HG02870 (cell line): ENCODE measurements around the gene OR51E2.
"Not testable (repeated sequence)": the region's sequence is repeated elsewhere in the genome, so short reads cannot be mapped to it uniquely, and the experiment has no call there.

Source experiments
- ATAC-seq: cut with Tn5 transposase; IDR thresholded peaks from one replicate; pipeline ENCODE4 v1.9.1; 2021; ENCODE audit warnings: mild to moderate bottlenecking, moderate library complexity; ENCODE audit not compliant: unreplicated experiment

OR51E2 gene, protein sequence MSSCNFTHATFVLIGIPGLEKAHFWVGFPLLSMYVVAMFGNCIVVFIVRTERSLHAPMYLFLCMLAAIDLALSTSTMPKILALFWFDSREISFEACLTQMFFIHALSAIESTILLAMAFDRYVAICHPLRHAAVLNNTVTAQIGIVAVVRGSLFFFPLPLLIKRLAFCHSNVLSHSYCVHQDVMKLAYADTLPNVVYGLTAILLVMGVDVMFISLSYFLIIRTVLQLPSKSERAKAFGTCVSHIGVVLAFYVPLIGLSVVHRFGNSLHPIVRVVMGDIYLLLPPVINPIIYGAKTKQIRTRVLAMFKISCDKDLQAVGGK

DNA sequence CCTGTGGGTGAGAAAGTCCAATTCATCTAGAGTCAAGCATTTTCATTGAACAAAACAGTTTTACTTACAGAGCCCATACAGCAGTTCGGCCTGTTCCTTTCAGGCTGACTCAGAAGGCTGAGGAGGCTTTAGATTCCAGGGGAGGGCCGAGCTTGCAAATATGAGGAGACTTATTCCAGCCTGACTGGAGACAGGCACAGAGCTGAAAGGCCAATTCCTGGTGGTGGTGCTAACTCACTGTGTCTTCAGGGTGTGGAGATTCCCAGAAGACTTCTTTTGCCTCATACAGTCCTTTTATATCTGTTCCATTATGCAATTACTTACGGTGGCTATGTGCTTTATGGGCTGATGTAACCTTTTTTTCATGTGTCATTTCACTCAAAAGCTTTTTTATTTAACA is at the start of gene OR51E2:
Gene OR51E2, minus strand, starts transcription at position 269 of the 400 bp plus-strand sequence. CDS start 15,142 bp downstream, outside the sequence.
- no peak for ATAC-seq

DNA sequence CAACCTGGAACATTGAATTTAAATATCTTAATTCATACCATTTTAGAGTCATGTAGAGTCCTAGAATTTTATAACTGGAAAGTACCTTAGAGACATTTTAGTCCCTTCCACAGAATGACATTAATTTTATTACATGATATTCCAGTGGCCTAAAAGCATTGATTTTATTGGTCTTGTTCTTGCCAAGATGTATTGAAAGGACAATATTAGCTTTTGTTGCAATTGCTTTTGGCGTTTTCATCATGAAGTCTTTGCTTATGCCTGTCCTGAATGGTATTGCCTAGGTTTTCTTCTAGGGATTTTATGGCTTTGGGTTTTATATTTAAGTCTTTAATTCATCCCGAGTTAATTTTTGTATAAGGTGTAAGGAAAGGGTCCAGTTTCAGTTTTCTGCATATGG is 43.1 kb upstream of the OR51E2 start:
- no peak for ATAC-seq

DNA sequence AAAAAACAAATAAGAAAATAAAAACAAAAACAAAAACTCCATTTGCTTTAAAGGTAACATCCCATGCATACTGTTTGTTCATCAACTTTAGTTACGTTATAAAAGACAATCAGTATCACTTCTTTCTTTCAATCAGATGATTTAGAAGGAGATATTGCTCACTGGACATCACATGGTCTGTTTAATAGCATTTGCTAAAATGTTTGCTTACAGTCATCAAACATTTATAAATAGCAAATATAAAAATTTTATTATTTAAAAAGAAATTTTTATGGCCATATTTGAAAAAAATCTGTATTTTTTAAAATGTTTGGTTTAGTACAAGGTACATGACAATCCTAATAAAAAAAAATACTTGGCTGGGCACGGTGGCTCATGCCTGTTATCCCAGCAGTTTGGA is 29.5 kb upstream of the OR51E2 start:
- no peak for ATAC-seq

DNA sequence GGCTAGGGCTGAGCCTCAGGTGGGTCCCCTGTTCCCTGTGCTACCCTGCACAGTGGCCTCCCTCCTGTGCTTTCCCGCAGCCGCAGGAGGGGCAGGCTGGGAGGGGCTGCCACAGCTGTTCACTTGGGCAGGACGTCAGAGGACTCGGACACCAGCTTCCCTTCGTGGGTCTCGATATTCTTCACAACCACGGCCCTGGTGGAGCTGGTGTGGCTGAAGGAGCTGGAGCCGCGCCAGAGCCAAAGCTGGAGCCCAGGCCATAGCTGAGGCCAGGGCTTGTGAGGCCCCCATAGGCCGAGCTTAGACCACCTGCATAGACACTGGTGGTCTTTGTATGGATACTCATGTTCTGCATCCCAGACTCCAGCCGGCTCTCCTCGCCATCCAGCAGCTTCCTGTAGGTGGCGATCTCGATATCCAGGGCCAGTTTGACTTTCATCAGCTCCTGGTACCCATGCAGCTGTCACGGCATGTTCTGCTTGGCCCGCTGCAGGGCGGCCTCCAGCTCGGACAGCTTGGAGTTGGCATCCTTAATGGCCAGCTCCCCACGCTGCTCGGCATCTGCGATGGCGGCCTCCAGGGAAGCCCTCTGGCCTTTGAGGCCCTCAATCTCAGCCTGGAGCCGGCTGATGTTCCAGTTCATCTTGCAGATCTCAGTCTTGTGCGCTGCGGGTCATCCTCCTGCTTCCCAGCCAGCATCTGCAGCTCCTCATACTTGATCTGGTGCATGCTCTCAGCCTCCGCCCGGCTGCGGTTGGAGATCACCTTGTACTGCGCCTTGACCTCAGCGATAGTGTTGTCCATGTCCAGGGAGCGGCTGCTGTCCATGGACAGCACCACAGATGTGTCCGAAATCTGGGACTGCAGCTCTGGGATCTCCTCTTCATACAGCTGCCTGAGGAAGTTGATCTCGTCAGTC is 25.2 kb upstream of the OR51E2 start:
- ATAC-seq = not testable (repeated sequence)

DNA sequence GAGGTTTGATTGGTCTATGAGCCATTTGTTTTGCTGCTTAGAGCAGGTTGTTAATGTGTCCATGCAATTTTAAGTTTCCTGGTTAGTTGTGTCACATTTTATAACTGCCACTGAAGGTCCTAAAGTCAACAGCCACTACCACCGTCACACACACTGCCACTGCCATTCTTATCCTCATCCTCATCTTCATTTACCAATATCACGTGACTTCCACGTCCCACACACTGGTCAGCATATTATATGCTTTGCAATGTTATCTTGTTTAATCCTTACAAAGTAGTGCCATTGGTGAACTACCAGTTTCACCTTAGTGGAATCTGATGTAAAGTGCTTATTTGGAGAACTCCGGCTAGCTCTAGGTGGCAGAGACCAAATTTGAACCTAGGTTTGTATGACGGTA is 16.6 kb upstream of the OR51E2 start:
- ATAC-seq = no peak

DNA sequence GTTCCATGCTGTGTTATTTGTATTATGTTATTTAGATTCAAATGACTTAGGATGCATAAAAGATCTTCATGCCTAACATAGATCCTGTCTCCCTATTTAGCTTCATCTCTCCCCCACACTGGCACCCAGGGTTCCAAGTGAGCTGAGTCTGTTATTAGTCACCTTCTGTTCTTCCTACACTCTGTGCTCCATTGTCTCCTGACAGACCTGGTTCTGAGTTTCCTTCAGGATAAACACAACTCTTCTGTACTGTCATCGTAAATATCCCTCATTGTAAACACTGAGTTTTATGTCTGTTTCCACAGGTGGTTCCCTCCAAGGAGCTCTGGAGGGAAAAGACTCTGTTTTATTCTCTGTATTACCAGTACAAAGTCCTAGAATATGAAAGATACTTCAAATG is 15.6 kb upstream of the OR51E2 start:
- ATAC-seq = no peak

DNA sequence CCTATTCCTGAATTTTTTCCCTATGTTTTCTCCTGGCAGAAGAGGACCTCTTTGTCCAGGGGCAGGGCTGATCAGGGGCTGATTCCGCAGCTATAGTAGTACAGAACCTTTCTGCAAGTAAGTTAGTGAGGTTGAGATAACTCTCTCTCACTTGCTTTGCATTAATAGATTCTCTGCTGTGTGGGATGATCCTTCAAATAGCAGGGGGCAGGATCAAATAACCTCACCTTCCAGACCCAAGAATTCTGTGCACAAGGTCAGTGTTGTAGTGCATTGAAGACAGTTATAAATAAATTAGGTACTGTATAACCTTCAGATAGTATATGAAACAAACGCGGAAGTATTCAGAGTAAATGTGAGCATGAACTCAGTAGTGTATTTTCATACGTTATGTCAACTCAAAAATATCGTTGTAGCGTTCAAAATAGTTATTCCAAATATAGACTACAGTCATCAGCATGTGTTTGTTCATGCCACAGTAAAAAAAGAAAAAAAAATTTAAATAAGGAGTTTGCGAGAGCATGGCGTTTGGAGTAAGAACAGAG is 7.2 kb upstream of the OR51E2 start:
- no peak for ATAC-seq

DNA sequence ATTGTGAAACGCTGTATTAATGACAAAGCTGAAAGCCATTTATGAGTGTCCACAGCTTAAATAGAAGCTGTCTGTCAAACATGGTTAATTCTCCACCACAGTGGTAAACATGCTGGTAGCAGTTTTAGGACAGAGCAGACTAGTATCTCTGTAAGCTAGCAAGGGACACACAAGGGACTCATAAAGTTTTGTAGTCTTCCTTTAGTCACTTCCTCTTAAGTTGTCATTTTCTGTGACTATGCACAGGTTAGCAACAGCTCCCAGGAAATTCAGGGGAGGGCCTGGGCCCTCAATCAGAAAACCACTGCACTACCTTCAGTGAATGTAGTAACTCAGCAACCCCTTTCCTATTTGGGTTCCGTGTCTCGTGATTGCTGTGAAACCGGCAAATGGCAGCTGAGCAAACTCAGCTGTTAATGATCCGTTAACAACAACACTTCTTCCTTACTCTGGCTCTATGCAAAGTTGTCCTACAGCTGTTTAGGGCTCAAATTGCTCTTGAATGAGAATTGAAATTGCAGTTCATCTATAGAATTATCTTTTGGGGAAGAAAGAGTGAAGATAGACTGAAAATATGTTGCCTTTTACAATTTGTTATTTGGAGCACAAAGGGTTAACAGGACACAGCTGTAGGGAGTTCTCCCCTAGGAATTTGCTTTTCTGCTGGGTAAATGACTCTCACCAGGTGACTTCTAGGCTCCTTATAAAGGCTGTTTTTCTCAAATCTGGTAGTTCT is 6.6 kb upstream of the OR51E2 start, which contains the start of gene MMP26:
Gene MMP26, plus strand, starts transcription at position 731 of the 736 bp plus-strand sequence.
- peak; percentile 49 for ATAC-seq

DNA sequence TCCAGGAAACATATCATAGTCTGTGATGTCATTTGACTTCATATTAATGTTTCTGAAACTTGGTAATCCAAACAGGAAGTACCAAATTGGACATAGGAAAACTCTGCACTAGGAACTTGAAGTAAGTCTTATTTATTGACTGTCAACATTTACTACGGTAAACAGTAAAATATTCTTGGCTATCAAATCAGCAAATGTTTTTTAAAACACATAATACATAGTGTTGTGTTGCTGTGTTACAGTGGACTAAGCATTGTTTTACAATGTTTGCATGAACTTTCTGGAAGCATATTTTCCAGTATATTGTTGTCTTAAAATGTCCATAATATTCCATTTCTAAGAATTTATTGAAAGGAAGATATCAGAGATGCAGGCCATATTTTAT is 2.8 kb upstream of the OR51E2 start:
- no peak for ATAC-seq

DNA sequence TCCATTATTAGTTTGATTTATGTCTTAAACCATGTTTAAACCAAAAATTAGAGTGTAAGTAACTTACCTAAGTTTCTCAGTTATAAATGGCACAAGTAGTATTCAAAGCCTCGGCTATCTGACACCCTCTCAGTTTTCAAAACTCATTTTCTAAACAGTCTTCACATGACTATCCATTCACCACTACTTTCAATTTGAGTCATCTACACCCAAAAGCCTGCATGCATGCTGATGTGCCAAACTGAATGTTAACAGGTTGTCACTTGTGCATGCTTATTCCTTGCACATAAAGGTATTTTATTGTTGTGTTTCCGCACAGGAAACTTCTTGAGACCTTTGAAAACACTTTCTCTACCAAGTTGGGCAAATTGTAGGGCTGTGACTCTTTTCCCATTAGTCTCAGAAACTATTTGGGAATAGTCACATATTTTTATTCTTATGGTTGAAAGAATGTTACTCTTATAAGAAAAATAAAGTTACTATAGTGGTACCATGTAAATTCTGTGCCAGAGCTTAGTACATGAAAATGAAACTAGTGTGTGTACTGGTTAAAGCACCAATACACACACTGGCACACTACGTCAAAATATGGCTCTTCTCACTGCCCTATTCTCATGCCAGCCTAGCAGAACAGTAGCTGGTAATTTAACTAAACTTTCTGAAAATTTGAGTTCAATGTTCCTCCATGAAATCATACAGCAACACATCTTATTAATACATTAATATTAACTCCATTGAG is 2.2 kb upstream of the OR51E2 start:
- ATAC-seq = peak; percentile 92

DNA sequence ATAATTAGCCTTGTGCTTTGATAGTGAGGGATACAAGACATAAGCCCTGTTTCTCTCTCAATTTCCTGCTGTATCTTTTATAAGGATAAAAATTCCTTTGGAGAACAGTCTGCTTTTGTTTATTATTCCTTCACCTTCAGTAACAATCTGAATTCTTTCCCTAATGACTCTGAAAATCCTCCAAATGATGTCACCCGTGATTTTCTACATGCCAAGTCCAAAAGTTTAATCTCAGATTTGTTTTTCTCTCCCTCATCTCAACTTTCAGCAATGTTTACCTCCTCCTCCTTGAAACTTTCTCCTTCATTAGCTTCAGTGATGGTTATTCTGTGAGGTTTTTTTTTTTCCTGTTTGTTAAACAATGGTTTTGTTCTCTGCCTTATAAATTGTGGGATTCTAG is 2.2 kb downstream of the OR51E2 start:
- no peak for ATAC-seq

DNA sequence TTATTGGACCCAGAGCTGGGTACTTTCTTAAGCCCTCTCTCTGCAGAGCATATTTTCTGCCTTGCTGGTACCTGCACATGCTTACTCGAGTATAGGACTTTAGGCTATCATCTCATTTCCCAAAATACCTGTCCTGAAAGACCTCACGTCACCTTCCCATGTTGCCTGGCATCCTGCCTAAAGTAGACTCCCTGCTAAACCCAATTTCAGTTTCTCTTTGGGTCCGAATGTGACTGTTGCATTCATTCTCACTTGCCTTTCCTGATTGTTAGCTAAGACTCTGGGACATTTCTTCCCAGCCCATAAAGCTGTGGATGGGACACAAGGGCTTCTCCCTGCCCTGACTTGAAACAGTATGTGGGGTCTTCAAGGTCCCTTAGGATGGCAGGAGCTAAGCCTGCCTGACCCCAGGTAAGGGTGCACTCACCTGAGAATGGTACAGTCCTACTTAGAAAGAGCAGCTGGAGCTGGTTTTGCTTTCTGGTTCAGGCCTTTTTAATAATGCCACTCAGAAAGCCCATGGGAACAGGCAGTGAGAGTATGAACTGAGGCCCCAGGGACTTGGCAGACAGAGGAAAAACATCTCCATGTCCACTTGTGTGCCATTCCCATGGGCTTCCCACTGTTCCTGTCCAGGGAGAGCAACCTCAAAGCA is 12.9 kb downstream of the OR51E2 start:
- no peak for ATAC-seq

DNA sequence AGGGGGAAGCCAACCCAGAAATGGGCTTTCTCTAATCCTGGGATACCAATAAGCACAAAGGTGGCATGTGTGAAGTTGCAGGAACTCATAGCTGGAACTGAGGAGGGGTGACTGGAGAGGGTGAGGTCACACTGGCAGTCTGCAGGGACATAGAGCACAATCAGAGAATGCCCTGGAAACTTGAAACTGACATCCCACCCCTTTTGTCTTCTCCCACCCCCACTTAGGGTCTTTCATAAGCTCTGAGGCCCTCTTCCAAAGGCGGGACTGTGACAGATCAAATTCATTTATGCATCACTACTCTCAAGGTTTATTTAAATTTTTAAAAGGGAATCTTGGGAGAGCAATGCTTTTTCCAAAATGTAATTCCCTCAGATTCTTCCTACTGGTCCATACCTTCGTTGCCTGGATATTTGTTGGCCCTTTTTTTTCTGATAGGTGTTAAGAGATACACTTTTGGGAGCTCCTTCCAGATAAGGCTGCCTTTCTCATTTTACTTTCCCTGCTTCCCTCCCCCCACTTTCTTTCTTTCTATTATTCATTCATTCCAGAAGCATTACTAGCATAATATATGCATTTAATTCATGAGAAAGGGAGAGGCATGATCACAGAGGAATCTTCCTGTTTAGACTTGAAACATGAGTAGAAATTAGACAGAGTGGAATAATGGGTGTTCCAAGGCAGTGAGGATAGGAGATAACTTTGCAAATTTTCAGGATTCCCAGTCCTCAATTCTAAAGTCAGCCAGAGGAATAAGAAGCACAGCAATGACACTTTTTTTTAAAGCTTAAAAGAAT is 14.8 kb downstream of the OR51E2 start:
- no peak for ATAC-seq

DNA sequence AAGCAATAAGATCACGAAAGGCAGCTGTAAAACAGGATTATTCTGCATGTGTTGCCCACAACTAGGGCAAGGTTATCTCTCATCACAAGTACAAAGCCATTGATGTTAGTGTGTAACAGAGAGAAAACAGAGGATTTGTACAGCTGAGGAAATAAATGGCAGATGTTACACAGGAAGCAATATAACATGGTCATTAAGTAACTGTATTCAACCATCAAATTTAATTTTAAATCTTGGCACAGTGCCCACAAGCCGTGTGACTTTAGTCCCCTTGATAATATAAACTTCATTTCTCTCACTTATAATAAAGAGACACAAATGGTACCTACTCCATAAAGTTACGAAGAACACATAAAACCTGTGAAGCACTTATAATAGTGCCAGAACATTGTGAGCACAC is 17.3 kb downstream of the OR51E2 start:
- no peak for ATAC-seq

DNA sequence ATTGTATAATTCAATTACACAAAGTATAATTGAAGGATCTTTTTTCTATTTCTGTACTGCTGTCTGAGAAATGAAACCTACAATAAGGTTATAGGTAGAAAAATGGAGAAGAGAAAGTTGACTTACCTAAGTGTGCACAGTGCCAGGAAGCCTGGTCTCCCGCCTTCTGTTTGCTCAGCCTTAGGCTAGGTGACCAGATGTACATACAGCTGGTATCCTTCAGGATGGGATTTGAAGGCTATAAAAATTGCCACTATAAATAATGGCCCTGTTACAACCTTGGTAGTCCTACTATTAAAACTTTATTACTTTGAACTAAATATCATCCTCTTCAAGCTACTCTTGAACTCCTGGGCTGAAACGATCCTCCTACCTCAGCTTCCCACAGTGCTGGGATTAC is 19.7 kb downstream of the OR51E2 start:
- ATAC-seq = no peak

DNA sequence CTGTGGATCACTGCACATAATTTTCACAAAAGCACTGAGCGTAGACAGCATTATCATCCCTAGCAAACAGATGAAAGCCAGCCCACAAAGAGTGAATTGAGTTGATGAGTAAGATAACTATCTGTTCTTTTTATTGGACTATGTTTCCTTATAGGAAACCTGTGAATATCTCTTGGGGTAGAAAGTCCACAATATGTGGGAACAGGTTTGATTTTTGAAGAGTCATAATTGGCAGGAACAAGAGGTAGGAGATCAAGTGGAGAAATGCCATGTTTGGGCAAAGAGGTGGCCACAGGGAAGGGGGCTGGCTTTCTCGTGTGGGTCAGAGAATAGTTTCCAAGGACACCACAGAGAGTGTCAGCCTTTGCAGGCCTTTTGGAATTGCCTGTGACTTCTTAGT is 23.9 kb downstream of the OR51E2 start:
- no peak for ATAC-seq

DNA sequence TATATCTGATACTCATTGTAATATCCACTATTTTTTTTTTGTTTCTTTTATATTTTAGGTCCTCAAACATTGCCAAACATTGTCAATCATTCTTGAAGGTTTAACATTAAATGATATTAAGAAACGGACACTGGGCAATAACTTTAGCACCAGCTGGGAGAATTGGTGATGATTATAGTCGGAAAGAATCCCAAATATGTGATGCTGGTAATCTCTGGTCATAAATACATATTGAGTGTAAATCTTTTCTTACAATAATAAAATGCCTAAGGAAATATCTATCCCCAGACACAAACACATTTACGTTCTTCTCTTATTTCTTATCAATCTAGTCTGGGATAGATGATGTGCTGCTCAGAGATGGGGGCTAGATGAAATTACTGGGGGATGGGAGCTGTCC is 25.2 kb downstream of the OR51E2 start:
- no peak for ATAC-seq

DNA sequence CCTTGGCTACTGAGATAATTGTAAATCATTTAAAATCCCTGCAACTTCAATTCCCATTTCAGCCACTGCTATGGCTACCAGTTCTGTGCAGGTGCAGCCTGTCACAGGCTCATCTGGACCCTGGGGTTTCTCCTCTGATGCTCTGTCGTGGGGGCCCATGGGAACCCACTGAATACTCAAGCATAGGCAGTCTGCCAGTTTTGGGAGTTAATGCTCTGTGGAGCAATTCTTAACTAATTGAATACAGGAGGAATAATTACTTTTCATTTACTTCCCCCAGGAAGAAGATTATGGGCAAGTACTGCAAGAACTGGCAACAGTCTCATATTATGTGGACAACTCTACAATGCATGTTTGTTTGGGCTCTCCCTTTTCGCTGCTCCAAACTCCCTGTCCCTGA is 25.9 kb downstream of the OR51E2 start:
- ATAC-seq = no peak

DNA sequence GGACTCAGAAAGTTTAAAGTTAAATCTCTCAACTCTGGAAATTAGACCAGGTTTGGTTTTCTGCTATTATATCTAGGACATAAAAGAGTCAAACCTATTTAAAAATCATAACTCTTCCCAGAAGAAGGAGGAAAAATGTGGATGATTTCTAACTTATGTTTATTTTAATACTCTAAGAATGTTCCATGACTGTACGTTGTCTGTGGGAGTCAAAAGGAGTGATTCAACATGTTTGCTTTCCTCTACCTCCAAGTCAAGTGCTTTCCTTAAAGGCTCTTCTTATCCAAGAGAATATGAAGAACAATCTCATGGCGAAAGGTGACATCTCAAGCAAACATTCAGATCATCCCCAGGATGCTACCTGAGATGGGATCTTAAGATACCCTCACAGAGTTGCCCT is 32.2 kb downstream of the OR51E2 start:
- ATAC-seq = no peak
